Testis (tissue), 3 donors: ENCODE data around the gene MYL12B. TPM values are rescaled to one million over a fixed set of nuclear protein-coding genes. Genes with fewer than 3 reads are reported as not detected.
A peak's percentile ranks its signal among the peaks of the same experiment; 100 is the strongest.

Source experiments
- DNase-seq: peaks from one replicate; pipeline ENCODE4 v3.0.0-alpha.2; 2019
- H3K27ac ChIP-seq, 2 donors: fragments of 200-600 bp; sonication (generic); one replicate each; pipeline ENCODE4 v1.5.1; 2019
- H3K27me3 ChIP-seq: fragments of 200-600 bp; sonication (generic); one replicate; pipeline ENCODE4 v1.5.1; 2019
- H3K36me3 ChIP-seq: fragments of 200-600 bp; sonication (generic); one replicate; pipeline ENCODE4 v1.5.1; 2017; ENCODE audit warnings: low read depth; ENCODE audit errors: missing control alignments
- H3K4me1 ChIP-seq: fragments of 200-600 bp; sonication (generic); one replicate; pipeline ENCODE4 v1.5.1; 2019
- H3K4me3 ChIP-seq, 2 donors: fragments of 200-600 bp; sonication (generic); one replicate each; pipeline ENCODE4 v1.5.1; 2017 to 2019
- H3K9me3 ChIP-seq: fragments of 200-600 bp; sonication (generic); one replicate; pipeline ENCODE4 v1.5.1; 2017
- POLR2A ChIP-seq: fragments of 450-650 bp; IDR thresholded peaks from one replicate; pipeline ENCODE4 v1.6.1; 2017; ENCODE audit warnings: antibody characterized with exemption, mild to moderate bottlenecking, moderate library complexity
- WGBS, 2 donors: methylation state at CpG; one replicate each; pipeline ENCODE4 v1.1.5; 2018; 5-methylcytosine and 5-hydroxymethylcytosine counted together
- intact Hi-C: fragments of 100-400 bp; cut with DNase I; formaldehyde crosslinking; loops from one replicate; pipeline ENCODE4 v1.15.1; 2023; ENCODE audit warnings: low total_unique reads
- polyA plus RNA-seq: library from polyadenylated mRNA; stranded (reverse); fragments of 350-450 nt; fragmentation: Illumina TruSeq; extraction: RNeasy Lipid Tissue Mini Kit (QIAGEN cat#74804); gene quantifications from one replicate; pipeline ENCODE4 v1.2.3, GENCODE V29; 2014; ENCODE audit warnings: low read depth, low replicate concordance; ENCODE audit not compliant: insufficient read depth
- total RNA-seq, 2 donors: library from RNA; depleted of rRNA; stranded (reverse); fragments of >200 nt; gene quantifications; one replicate each; pipeline ENCODE4 v1.2.3, GENCODE V29; 2016
- TF ChIP-seq, protein P1 (sequence below), 3 experiments: fragments of 450-650 bp in 2 of 3; fragments of 200-600 bp in 1 of 3; sonication (generic) in 1 of 3; IDR thresholded peaks; one replicate each; pipeline ENCODE4 v1.5.1; 2016 to 2019; ENCODE audit warnings: antibody characterized with exemption in 3 of 3, mild to moderate bottlenecking in 2 of 3, moderate library complexity in 1 of 3

MYL12B gene
- total and polyA plus RNA-seq, 3 donors from 2014 or later = 215 to 372 (median 255) TPM

DNA sequence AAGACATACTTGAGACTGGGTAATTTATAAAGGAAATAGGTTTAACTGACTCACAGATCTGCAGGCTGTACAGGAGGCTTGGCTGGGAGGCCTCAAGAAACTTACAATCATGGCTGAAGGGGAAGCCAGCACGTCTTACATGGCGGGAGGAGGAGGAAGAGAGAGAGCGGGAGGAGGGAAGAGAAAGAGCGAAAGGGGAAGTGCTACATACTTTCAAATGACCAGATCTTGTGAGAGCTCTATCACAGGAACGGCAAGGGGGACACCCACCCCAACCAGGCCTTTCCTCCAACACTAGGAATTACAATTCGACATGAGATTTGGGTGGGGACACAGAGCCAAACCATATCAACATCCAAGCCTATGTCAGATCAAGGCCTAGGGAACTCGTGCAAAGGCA, 24.2 kb downstream of the MYL12B start:
- intact Hi-C loops = loop anchor here (5.0 to 10.0 kb wide), 2 partner anchors 159 to 301 kb away; no protein-coding TSS in a partner anchor
- no peaks in the 10 kb centered on the region for H3K4me1 ChIP-seq
- H3K4me3 ChIP-seq = no peak overlapping the region

DNA sequence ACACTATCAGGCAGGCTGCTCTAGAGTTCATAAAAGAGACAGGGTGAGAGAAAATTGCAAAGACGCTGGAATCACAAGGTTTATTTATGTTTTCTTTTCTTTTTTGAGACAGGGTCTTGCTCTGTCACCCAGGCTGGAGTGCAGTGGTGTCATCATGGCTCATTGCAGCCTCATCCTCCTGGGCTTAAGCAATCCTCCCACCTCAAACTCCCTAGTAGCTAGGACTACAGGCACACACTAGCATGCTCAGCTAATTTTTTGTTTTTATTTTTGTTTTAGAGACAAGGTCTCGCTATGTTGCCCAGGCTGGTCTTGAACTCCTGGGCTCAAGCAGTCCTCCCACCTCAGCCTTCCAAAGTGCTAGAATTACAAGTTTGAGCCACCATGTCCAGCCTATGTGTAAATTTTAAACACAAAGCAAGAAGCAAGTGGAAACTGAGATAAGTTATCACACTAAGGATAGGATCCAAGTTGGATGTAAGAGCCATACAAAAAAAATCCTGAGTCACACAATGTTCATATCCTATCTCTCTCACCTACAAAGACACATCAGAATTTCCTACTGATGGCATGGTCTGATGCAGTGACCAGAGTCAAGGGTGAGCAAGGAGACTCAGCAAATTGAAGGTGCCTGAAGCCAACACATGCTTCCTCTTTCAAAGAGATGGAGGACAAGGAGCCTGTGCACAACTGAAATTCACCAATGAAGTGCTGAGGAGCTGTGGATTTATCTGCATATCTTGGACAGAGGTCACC, 31.4 kb downstream of the MYL12B start:
- Histone ChIP-seq H3K36me3 (no peaks in the 10 kb centered on the region), H3K27ac (no peak overlapping the region), H3K4me3 (no peak overlapping the region), H3K4me1 (no peaks in the 10 kb centered on the region), H3K9me3 (no peaks in the 10 kb centered on the region), H3K27me3 (no peaks in the 10 kb centered on the region)
- 88% methylated on average over 2 of the region's 2 CpGs for WGBS, 2 donors
- DNase-seq = no peak
- intact Hi-C loops = no loop called here
- TF ChIP-seq POLR2A = no peak
- TF ChIP-seq, protein P1, sequence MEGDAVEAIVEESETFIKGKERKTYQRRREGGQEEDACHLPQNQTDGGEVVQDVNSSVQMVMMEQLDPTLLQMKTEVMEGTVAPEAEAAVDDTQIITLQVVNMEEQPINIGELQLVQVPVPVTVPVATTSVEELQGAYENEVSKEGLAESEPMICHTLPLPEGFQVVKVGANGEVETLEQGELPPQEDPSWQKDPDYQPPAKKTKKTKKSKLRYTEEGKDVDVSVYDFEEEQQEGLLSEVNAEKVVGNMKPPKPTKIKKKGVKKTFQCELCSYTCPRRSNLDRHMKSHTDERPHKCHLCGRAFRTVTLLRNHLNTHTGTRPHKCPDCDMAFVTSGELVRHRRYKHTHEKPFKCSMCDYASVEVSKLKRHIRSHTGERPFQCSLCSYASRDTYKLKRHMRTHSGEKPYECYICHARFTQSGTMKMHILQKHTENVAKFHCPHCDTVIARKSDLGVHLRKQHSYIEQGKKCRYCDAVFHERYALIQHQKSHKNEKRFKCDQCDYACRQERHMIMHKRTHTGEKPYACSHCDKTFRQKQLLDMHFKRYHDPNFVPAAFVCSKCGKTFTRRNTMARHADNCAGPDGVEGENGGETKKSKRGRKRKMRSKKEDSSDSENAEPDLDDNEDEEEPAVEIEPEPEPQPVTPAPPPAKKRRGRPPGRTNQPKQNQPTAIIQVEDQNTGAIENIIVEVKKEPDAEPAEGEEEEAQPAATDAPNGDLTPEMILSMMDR (IDR thresholded peaks at IDR 0.05) = no peak

More for the DNA sequence above, 24.2 kb downstream of the MYL12B start:
- H3K36me3 ChIP-seq = no peaks in the 10 kb centered on the region
- DNase-seq = no peak
- no peaks in the 10 kb centered on the region for H3K9me3 ChIP-seq
- H3K27me3 ChIP-seq = no peaks in the 10 kb centered on the region
- 81 to 86% methylated on average over 7 of the region's 7 CpGs for WGBS, 2 donors
- H3K27ac ChIP-seq = no peak overlapping the region
- no peak for TF ChIP-seq POLR2A
- TF ChIP-seq, protein P1 (IDR thresholded peaks at IDR 0.05) = no peak

DNA sequence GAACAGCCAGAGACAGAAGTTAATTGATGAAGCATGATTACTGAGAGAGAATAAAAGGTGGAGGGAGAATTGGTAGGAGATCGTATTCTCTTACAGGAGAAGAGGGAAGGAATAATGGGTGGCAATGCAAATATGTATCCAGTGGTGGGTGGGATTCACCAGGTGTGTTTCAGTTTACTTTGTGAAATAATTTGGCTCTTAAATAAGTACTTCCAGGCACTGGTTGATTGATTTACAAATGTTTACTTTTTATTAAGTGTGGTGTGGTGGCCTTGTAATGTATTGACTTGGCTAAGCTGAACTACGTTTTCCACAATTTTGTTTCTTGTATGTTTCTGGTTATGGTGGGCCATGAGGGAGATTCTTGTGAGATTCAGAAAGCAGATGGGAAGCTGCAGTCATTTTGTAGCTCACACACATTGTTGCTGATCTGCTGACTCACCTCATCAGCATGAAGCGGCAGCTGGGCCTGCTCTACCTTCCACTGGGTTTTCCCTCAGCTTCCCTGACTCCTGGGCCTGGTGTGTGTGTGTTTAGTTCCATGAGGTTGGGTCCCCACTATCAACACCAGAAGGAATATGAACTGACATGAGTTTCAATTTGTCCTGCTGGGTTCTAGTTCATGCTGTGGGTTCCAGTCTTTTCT, 32.6 kb downstream of the MYL12B start:
- no peak for DNase-seq
- Histone ChIP-seq H3K4me3 (no peak overlapping the region), H3K36me3 (no peaks in the 10 kb centered on the region), H3K27ac (no peak overlapping the region), H3K9me3 (no peaks in the 10 kb centered on the region), H3K27me3 (no peaks in the 10 kb centered on the region), H3K4me1 (no peaks in the 10 kb centered on the region)
- 87 to 89% methylated on average over 3 of the region's 3 CpGs for WGBS, 2 donors
- intact Hi-C loops = no loop called here
- no peak for TF ChIP-seq POLR2A
- TF ChIP-seq, protein P1 (IDR thresholded peaks at IDR 0.05) = no peak

DNA sequence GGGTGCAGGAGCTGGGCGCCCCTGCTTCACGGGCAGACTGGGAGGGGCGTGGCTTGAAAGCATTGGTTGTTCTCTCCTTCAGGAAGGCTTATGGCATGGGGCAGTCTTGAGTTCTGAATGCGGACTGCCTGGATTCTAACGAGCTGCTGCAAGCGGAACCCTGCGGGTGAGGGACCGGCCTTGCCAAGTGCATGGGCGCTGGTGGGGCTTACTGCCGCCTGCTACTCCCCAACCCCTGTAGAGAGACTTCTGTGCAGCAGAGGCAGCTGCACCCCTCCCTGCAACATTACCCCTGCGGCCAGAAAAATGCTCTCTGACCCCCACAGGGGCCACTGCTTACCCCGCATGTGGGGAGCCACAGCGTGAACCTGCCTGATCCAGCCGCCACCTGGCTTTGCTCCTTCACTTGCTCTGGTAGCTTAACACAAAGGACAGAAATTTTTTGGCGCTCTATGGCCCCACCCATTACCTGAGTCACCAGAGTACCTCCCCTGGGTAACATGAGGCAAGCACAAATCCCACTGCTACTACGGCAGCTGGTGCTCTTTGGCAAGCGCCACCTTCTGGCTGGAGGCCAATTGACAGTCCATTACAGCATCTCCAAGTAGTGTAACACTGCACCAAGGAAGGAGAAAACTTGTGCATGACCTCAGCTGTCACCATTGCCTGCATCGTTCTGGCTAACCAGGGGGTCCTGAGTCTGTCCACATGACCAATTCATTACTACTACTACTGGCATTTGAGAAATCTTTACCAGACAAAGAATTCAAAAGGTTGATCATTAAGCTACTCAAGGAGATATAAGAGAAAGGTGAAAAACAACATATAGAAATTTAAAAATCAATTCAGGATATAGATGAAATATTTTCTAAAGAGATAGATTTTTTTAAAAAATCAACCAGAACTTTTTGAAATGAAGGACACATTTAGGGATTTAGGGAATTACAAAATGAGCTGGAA, 35.4 kb downstream of the MYL12B start:
- TF ChIP-seq POLR2A = no peak
- TF ChIP-seq, protein P1 (IDR thresholded peaks at IDR 0.05) = peak in 2 of 3 experiments; percentile 24 to 48
- intact Hi-C loops = no loop called here
- WGBS, 2 donors = 6 to 12% methylated on average over 1 to 17 of the region's 18 CpGs
- Histone ChIP-seq H3K4me1 (no peaks in the 10 kb centered on the region), H3K27ac (no peak overlapping the region), H3K27me3 (no peaks in the 10 kb centered on the region), H3K36me3 (no peaks in the 10 kb centered on the region), H3K9me3 (no peaks in the 10 kb centered on the region), H3K4me3 (peak overlapping the region; percentile 49 to 64)
- peak; percentile 96 for DNase-seq
